Endometrial microvascular endothelial cells (primary cell): ENCODE results near the gene NEK10. TPM values are rescaled to one million over a fixed set of nuclear protein-coding genes. Genes with fewer than 3 reads are reported as not detected.
"Not testable (repeated sequence)": the region's sequence is repeated elsewhere in the genome, so short reads cannot be mapped to it uniquely, and the experiment has no call there.

Experiments used
- in situ Hi-C: cut with HindIII; loops from 2 replicates; pipeline ENCODE4 v1.10.0; 2017; ENCODE audit warnings: low sequenced_read_pairs, low pct_unique_long_range_greater_than_20kb; ENCODE audit errors: inconsistent ontology term
- total RNA-seq: library from RNA; depleted of rRNA; stranded (reverse); fragments of >200 nt; gene quantifications from one replicate; pipeline ENCODE4 v1.2.3, GENCODE V29; 2015; ENCODE audit errors: inconsistent ontology term

Gene NEK10
- total RNA-seq, 1 donor from 2014 or later: 0.28 TPM

GRCh38 chr3:27319847-27320526, 49.2 kb downstream of the NEK10 start:
- in situ Hi-C loops: no loop called here

DNA sequence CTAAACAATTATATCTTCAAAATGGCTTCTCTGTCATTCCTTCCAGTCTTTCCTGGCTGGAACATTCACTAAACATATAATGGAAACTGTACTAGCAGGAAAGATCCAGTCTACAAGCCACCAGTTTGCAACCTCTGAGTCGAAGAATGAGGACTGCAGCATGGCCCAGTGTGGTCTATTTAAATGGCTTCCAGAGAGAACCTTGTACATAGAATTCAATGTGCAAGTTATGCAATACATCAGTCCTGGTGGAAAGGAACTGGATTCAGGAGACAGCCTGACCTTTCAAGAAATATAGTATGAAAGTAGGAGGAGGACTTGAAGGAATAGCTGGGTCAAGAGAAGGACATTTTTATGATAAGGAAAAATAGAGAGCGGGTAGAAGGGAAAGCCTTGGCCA, 49.9 kb downstream of the NEK10 start:
- in situ Hi-C loops: no loop called here

GRCh38 chr3:27317096-27317495, 52.1 kb downstream of the NEK10 start:
- in situ Hi-C loops: no loop called here

- in situ Hi-C loops: no loop called here
Observed at GRCh38 chr3:27315003-27315402, 54.2 kb downstream of the NEK10 start.

GRCh38 chr3:27312044-27312668, 57.0 kb downstream of the NEK10 start:
- in situ Hi-C loops: no loop called here

DNA sequence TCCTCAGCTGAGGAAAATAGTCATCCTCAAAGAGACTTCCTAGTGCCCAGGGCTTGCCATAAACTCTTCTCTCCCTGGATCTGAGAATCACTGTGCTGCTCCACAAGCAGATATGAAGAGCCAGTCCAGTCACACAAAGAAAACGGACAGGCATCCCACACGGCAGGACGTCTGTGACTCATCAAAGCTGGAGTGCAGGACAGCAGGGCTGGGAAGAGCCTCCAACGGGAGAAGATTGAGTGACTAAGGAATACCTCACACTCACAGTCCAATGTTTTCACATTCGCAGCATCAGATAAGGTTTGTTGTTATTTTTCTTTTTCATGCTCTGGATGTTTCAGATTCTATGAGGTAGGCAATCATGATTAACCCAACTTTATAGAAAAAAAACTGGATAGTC, 57.8 kb downstream of the NEK10 start:
- in situ Hi-C loops: no loop called here

- in situ Hi-C loops: no loop called here
Observed at GRCh38 chr3:27310688-27311087, 58.5 kb downstream of the NEK10 start.

DNA sequence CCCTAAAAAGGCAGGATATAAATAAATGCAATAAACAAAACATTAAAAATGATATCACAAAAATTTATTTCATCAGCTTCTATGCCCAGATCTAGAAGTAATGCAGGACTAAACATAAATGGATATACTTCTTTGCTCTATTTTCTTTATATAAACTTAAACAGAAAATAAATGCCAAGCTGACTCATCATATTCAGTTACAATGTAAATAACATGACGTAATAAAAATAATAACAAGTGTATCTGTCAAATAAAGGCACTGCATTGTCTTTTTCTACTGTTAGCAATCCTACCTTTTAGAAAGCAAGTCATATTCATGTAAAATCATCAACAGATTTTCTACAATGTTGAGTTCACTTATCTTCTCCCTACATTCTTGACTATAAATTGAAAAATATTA, 61.6 kb downstream of the NEK10 start:
- in situ Hi-C loops: no loop called here

- in situ Hi-C loops: no loop called here
Observed at GRCh38 chr3:27302891-27303290, 66.3 kb downstream of the NEK10 start.

- in situ Hi-C loops: not testable (repeated sequence)
Observed at GRCh38 chr3:27298981-27299380, 70.2 kb downstream of the NEK10 start.

GRCh38 chr3:27293939-27294338, 75.2 kb downstream of the NEK10 start:
- in situ Hi-C loops: no loop called here

GRCh38 chr3:27290760-27291159, 78.4 kb downstream of the NEK10 start:
- in situ Hi-C loops: no loop called here

- in situ Hi-C loops: no loop called here
Observed at GRCh38 chr3:27289769-27290413, 79.3 kb downstream of the NEK10 start.

GRCh38 chr3:27287052-27287451, 82.1 kb downstream of the NEK10 start:
- in situ Hi-C loops: no loop called here

- in situ Hi-C loops: not testable (repeated sequence)
Observed at GRCh38 chr3:27286467-27286866, 82.7 kb downstream of the NEK10 start.

- in situ Hi-C loops: no loop called here
Observed at GRCh38 chr3:27285668-27286067, 83.5 kb downstream of the NEK10 start.

DNA sequence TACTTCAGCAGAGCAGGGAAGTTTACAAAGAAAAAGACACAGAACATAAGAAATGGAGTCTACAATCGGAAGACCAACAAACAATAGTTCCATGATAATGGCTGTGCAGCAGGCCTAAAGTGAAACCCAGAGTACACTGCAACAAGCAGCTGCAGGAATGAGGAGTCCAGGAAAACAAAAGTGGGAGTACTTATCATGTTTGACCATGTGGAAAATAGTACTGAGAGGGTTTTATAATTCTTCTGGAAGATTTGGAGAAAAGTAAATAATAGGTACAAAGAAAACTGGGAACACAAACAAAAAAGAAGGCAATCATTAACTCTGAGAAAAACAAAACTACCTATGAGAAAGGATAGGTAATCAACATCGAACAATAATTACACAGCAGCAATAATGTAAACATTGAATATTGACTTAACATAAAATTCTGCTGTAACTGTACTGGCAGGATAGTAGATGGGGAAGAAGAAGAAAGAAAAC, 87.5 kb downstream of the NEK10 start:
- in situ Hi-C loops: no loop called here

- in situ Hi-C loops: no loop called here
Observed at GRCh38 chr3:27279123-27279522, 90.1 kb downstream of the NEK10 start.

- in situ Hi-C loops: no loop called here
Observed at GRCh38 chr3:27278383-27279055, 90.7 kb downstream of the NEK10 start.
